Caco-2 (cell line): ENCODE measurements around the gene ZFP3. TPM values are rescaled to one million over a fixed set of nuclear protein-coding genes. Genes with fewer than 3 reads are reported as not detected.
"Not testable (repeated sequence)": the region's sequence is repeated elsewhere in the genome, so short reads cannot be mapped to it uniquely, and the experiment has no call there.

Experiments
- Bru-seq: library from RNA; stranded (reverse); fragments of 400-500 nt; gene quantifications from one replicate; lab custom pipeline; 2021; lab: Mats Ljungman, UMichigan
- BruChase-seq, 2 experiments: library from RNA; stranded (reverse); fragments of 400-500 nt; gene quantifications; one replicate each; lab custom pipeline; 2021; lab: Mats Ljungman, UMichigan
- BruUV-seq: library from RNA; stranded (reverse); fragments of 400-500 nt; replicated peaks from 2 replicates; lab custom pipeline; 2021; lab: Mats Ljungman, UMichigan
- CTCF ChIA-PET: fragments of 300-600 bp; sonication (Branson Sonifier 250); formaldehyde crosslinking; loops from one replicate; lab custom pipeline; 2022; ENCODE audit warnings: antibody characterized with exemption; lab: Charles Lee
- POLR2A ChIA-PET: fragments of 300-600 bp; sonication (Branson Sonifier 250); formaldehyde crosslinking; loops from one replicate; lab custom pipeline; 2022; ENCODE audit warnings: antibody characterized with exemption; lab: Charles Lee
- DNase-seq, 2 experiments: peaks; one replicate each; pipeline versions ENCODE4 v3.0.0 to v3.0.0-alpha.2; 2020 to 2022
- H3K27me3 ChIP-seq: replicated peaks from 2 replicates; pipeline ENCODE4 v1.6.0; 2011; ENCODE audit warnings: low read length; ENCODE audit not compliant: control insufficient read depth, insufficient read depth
- H3K36me3 ChIP-seq: 2 replicates; pipeline ENCODE4 v1.5.1; 2011; ENCODE audit warnings: low read length; ENCODE audit not compliant: control insufficient read depth, insufficient read depth
- H3K4me1 ChIP-seq: fragments of 250-450 bp; sonication (Bioruptor Pico); 2 replicates; pipeline ENCODE4 v1.5.1; 2020; ENCODE audit warnings: mild to moderate bottlenecking
- H3K4me3 ChIP-seq: 2 replicates; pipeline ENCODE4 v1.5.1; 2011; ENCODE audit warnings: low read depth, mild to moderate bottlenecking, control low read depth, low read length
- H3K9me3 ChIP-seq: fragments of 250-450 bp; sonication (Bioruptor Pico); 2 replicates; pipeline ENCODE4 v1.5.1; 2020; ENCODE audit warnings: mild to moderate bottlenecking, moderate library complexity
- H3K27ac Mint-ChIP-seq: one replicate; pipeline ENCODE4 v1.8.0; 2022; ENCODE audit warnings: mixed read lengths; ENCODE audit not compliant: unreplicated experiment
- H3K27me3 Mint-ChIP-seq: one replicate; pipeline ENCODE4 v1.8.0; 2022; ENCODE audit warnings: mixed read lengths; ENCODE audit not compliant: insufficient read depth, unreplicated experiment
- H3K36me3 Mint-ChIP-seq: one replicate; pipeline ENCODE4 v1.8.0; 2022; ENCODE audit warnings: mild to moderate bottlenecking, mixed read lengths; ENCODE audit not compliant: insufficient read depth, unreplicated experiment
- H3K4me1 Mint-ChIP-seq: one replicate; pipeline ENCODE4 v1.8.0; 2022; ENCODE audit warnings: low read depth, mixed read lengths; ENCODE audit not compliant: unreplicated experiment
- H3K4me3 Mint-ChIP-seq: one replicate; pipeline ENCODE4 v1.8.0; 2022; ENCODE audit warnings: mild to moderate bottlenecking, moderate library complexity, mixed read lengths; ENCODE audit not compliant: unreplicated experiment
- H3K9me3 Mint-ChIP-seq: one replicate; pipeline ENCODE4 v1.8.0; 2022; ENCODE audit warnings: mixed read lengths; ENCODE audit not compliant: unreplicated experiment
- intact Hi-C: fragments of 100-400 bp; cut with micrococcal nuclease; formaldehyde crosslinking; loops from one replicate; pipeline ENCODE4 v1.10.0; 2022; ENCODE audit not compliant: unreplicated experiment
- long read RNA-seq: library from polyadenylated mRNA; stranded (forward); transcript quantifications from one replicate; pipeline ENCODE4 v2.0.0, GENCODE V29; 2022
- total RNA-seq: library from RNA; stranded (reverse); gene quantifications from 2 replicates; pipeline ENCODE4 v1.2.3, GENCODE V29; 2022
- TF ChIP-seq, protein P1 (sequence below), 2 experiments: fragments of 200-600 bp in 1 of 2; IDR thresholded peaks; 1 replicate in 1 of 2; 2 replicates in 1 of 2; pipeline versions ENCODE4 v1.5.1 to v1.8.0; 2011 to 2022; ENCODE audit warnings: antibody characterized with exemption in 1 of 2, control low read depth in 1 of 2, inconsistent platforms in 1 of 2, low read depth in 1 of 2, low read length in 1 of 2, mild to moderate bottlenecking in 1 of 2, moderate library complexity in 1 of 2; ENCODE audit not compliant: insufficient read depth in 1 of 2, severe bottlenecking in 1 of 2, unreplicated experiment in 1 of 2

Gene ZFP3
- total RNA-seq = 3.6 and 3.7 TPM in 2 replicates
- percentile 64 among the genes with signal in this experiment for Bru-seq, nascent RNA
- percentile 69 among the genes with signal in this experiment for BruChase-seq, experiment 1, labeled RNA remaining after a 2-hour chase
- percentile 51 among the genes with signal in this experiment for BruChase-seq, experiment 2, labeled RNA remaining after a 6-hour chase
- long read RNA-seq, full-length matches to known transcripts = 2 of 3 reads
- long read RNA-seq, partial matches to known transcripts = 0 of 3 reads
- long read RNA-seq, other reads (novel, unspliced or antisense) = 1 of 3 reads

DNA sequence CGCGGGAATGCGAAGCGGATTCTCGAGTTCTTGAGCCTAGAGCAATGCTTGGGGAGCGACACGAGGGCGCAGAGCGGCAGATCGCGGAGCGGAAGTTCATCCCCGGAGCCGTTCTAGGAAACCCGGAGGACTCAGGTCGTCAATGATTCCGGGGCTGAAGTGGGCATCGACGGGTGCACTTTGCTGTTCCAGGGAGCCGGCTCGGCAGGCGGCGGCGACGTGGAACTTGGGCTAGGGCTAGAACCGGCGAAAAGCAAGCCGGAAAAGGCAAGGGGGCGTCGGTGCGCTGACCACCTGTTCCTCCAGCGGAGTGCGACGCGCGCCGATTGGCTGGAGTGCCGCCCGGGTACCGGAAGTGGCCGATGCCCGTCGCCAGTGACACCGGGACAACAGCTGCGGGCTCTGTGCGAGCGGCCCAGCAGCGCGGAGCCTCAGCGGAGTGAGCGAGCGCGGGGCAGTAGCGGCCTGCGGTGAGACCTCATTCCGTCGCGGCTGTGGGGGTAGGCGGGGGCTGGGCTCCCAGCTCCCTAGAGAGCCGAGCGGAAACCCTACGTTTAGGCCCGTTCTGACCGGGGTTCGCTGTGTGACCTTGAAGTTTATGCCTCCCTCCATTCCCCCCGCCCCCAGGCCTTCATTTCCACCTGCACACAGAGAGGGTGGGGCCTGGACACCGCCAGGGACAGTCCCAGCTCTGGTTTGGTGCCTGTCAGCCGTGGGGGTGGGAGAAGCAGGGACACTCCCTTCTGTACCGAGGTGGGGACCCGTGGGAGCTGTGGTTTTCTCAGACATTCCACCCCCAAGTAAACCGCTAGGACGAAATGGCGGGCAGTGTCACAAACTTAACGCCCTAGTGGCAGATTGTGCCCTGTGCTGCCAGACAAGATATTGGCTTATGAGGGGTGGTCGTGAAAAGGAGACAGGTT is at the start of gene ZFP3:
Gene ZFP3 (plus strand): TSS at position 362 of the 923 bp plus-strand sequence. CDS start 13,038 bp downstream, outside the sequence.
- peaks cover 11% of the 10 kb centered on the region for H3K4me1 ChIP-seq
- Mint-ChIP-seq H3K36me3 (peaks cover 32% of the 10 kb centered on the region), H3K9me3 (no peaks in the 10 kb centered on the region), H3K4me1 (no peaks in the 10 kb centered on the region), H3K4me3 (peak within 1 kb of the TSS; percentile 93), H3K27me3 (no peaks in the 10 kb centered on the region), H3K27ac (peak within 1 kb of the TSS; percentile 95)
- H3K27me3 ChIP-seq = no peaks in the 10 kb centered on the region
- no peaks in the 10 kb centered on the region for H3K36me3 ChIP-seq
- intact Hi-C loops = no loop called here
- DNase-seq = peak; percentile 81 to 85
- H3K4me3 ChIP-seq = peak within 1 kb of the TSS; percentile 74
- BruUV-seq = no TSS peak
- TF ChIP-seq, protein P1, sequence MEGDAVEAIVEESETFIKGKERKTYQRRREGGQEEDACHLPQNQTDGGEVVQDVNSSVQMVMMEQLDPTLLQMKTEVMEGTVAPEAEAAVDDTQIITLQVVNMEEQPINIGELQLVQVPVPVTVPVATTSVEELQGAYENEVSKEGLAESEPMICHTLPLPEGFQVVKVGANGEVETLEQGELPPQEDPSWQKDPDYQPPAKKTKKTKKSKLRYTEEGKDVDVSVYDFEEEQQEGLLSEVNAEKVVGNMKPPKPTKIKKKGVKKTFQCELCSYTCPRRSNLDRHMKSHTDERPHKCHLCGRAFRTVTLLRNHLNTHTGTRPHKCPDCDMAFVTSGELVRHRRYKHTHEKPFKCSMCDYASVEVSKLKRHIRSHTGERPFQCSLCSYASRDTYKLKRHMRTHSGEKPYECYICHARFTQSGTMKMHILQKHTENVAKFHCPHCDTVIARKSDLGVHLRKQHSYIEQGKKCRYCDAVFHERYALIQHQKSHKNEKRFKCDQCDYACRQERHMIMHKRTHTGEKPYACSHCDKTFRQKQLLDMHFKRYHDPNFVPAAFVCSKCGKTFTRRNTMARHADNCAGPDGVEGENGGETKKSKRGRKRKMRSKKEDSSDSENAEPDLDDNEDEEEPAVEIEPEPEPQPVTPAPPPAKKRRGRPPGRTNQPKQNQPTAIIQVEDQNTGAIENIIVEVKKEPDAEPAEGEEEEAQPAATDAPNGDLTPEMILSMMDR (IDR thresholded peaks at IDR 0.05; ENCODE audit: insufficient read depth in 1 of 2, low read depth in 1 of 2, low read length in 1 of 2, severe bottlenecking in 1 of 2, unreplicated experiment in 1 of 2) = peak in 1 of 2 experiments; percentile 13
- no peaks in the 10 kb centered on the region for H3K9me3 ChIP-seq
- POLR2A ChIA-PET = interaction anchor here (0.9 kb wide), 1 partner anchor 81 kb away, joined by 3 read pairs; the partner anchor contains the start of gene KIF1C
- CTCF ChIA-PET = interaction anchor here (0.7 kb wide), 1 partner anchor 81 kb away, joined by 3 read pairs; the partner anchor contains the start of gene KIF1C

DNA sequence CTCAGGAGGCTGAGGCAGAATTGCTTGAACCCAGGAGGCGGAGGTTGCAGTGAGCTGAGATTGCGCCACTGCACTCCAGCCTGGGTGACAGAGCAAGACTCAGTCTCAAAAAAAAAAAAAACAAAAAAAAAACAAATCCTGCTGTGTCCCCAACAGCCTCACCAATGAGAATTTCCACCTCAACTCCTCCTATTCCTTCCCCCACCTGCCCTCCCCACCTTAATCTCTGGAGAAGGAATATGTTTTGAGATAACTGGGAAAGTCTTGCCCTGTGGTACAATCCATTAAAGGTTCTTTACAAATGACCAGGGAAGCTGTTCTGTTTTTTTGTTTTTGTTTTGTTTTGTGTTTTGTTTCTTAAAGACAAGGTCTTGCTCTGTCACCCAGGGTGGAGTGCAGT is 48.1 kb upstream of the ZFP3 start:
- H3K27me3 Mint-ChIP-seq, DNase-seq, H3K27me3 ChIP-seq, H3K4me1 ChIP-seq, H3K4me1 Mint-ChIP-seq, H3K36me3 Mint-ChIP-seq, H3K27ac Mint-ChIP-seq, H3K4me3 ChIP-seq, H3K9me3 Mint-ChIP-seq, H3K36me3 ChIP-seq, BruUV-seq, POLR2A ChIA-PET, H3K4me3 Mint-ChIP-seq, H3K9me3 ChIP-seq: not testable (repeated sequence)
- intact Hi-C loops = loop anchor here (2.0 kb wide), 1 partner anchor 33 kb away; no protein-coding TSS in a partner anchor
- CTCF ChIA-PET = interaction anchor here (0.6 kb wide), 1 partner anchor 28 kb away, joined by 4 read pairs; no protein-coding TSS in a partner anchor

DNA sequence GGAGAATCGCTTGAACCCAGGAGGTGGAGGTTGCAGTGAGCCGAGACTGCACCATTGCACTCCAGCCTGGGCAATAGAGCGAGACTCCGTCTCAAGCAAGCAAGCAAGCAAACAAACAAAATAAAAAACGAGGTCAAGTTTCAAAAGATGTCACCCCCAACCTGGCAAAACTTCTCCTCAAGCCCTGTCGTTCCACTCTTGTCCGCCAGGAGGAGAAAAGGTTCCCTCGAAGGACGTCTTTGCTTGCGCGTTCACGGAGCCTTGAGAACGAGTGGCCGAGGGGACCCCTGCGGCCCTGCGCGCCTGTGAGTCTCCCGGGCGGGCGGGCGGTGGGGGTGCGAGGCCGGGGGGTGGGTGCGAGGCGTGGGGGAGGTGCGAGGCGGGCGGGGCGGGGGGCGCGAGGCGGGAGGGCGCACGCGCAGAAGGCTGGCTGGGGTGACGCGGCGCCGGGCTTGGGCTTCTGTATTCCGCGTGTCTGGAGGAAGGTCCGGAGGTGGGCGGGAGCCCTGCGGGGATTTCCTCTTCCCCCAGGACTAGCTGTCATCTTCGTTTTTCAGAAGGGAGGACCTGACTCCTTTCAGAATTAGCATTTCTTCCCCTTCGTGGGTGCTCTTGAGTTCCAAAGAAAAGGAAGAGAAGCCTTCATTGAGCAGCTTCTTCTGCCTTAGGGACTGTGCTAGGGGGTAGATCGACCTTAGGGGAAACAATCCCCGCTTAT is 46.7 kb upstream of the ZFP3 start:
- Histone ChIP-seq H3K9me3 (no peaks in the 10 kb centered on the region), H3K4me1 (no peaks in the 10 kb centered on the region), H3K4me3 (peak overlapping the region; percentile 33), H3K27me3 (no peaks in the 10 kb centered on the region), H3K36me3 (no peaks in the 10 kb centered on the region)
- Mint-ChIP-seq H3K27ac (no peak overlapping the region), H3K36me3 (no peaks in the 10 kb centered on the region), H3K27me3 (no peaks in the 10 kb centered on the region), H3K4me3 (peak overlapping the region; percentile 69), H3K4me1 (no peaks in the 10 kb centered on the region), H3K9me3 (no peaks in the 10 kb centered on the region)
- intact Hi-C loops = loop anchor here (2.0 kb wide), 1 partner anchor 31 kb away; no protein-coding TSS in a partner anchor
- DNase-seq = peak; percentile 77 to 79
- ChIA-PET CTCF (no interaction called here), POLR2A (no interaction called here)
- TF ChIP-seq, protein P1 (IDR thresholded peaks at IDR 0.05; ENCODE audit: insufficient read depth in 1 of 2, low read depth in 1 of 2, low read length in 1 of 2, severe bottlenecking in 1 of 2, unreplicated experiment in 1 of 2) = peak; percentile 63 to 68
- BruUV-seq = no TSS peak
